ENCODE measurements around the gene SCN4A. TPM values are rescaled to one million over a fixed set of nuclear protein-coding genes. Genes with fewer than 3 reads are reported as not detected.

Gene SCN4A
- total and polyA plus RNA-seq, 2 of the 13 experiments (the other 11 are each of a cell fraction or from before 2014, with no cell fraction given), result 0.02 to 0.03 TPM

DNA sequence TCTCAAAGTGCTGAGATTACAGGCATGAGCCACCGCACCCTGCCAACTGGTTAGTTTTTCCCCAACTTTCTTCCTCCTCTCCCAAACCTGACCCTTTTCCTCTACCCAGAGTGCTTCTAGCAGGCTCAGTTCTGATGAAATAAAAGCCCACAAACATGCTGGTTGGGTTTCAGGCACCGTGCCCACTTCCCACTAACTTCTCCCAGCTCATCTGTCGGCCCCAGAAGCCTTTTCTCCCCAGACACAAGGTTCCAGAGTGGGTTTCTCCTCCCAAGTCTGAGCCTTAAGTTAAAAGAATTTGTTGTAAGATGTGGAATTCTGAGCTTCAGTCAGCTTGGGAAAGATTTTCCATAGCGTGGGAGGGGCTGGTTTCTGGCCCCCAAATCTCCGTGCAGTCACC lies 11.5 kb upstream of the SCN4A start:
- ATAC-seq (no peak), FAIRE-seq (no peak), DNase-seq (ENCODE audit: low spot score) (no peak)
- 22% methylated on average over 5 of the region's 5 CpGs for WGBS (ENCODE audit: low lambda C conversion rate)
- Histone ChIP-seq H3K9ac (ENCODE audit: insufficient read depth, low read depth, low read length) (no peak overlapping the region), H4K20me1 (ENCODE audit: insufficient read depth, low read length) (no peaks in the 10 kb centered on the region), H3K4me3 (replicated peaks in 1 of 3; ENCODE audit: insufficient read depth in 1 of 3, low read depth in 2 of 3, low read length in 3 of 3) (no peak overlapping the region), H3K27ac (ENCODE audit: extremely low read length, insufficient read depth, low read length) (no peak overlapping the region), H3K36me3 (replicated peaks in 1 of 2; ENCODE audit: control insufficient read depth in 1 of 2, insufficient read depth in 2 of 2, low read length in 2 of 2) (no peaks in the 10 kb centered on the region), H3K79me2 (ENCODE audit: insufficient read depth, low read length) (no peaks in the 10 kb centered on the region), H3K4me1 (ENCODE audit: insufficient read depth, low read length) (peaks cover 43% of the 10 kb centered on the region), H3K9me3 (ENCODE audit: low read length) (peaks cover 8% of the 10 kb centered on the region), H3K4me2 (ENCODE audit: low read depth, low read length) (no peak overlapping the region), H3K27me3 (ENCODE audit: control insufficient read depth in 1 of 2, insufficient read depth in 2 of 2, low read length in 2 of 2) (peaks cover 13 to 44% of the 10 kb centered on the region in 2 experiments; a peak in 4 of 5 replicates), H2AFZ (ENCODE audit: low read length) (no peak overlapping the region)
- POLR2A ChIA-PET, result no interaction called here
- TF ChIP-seq EEA1 (CRISPR knock-in tag; IDR thresholded peaks at IDR 0.05; ENCODE audit: borderline replicate concordance), result no peak
- no peak for TF ChIP-seq MEIS2 (CRISPR knock-in tag; IDR thresholded peaks at IDR 0.05)
- TF ChIP-seq ZBTB38 (CRISPR knock-in tag; IDR thresholded peaks at IDR 0.05), result no peak
- no peak for TF ChIP-seq EED (CRISPR knock-in tag; IDR thresholded peaks at IDR 0.05)
- TF ChIP-seq RNF2 (conservative IDR thresholded peaks at IDR 0.05; ENCODE audit: low read depth), result no peak
- TF ChIP-seq ZNF720 (CRISPR knock-in tag; IDR thresholded peaks at IDR 0.05), result no peak
- no peak for TF ChIP-seq SMYD3 (CRISPR knock-in tag; IDR thresholded peaks at IDR 0.05)
- TF ChIP-seq MEIS1 (CRISPR knock-in tag; IDR thresholded peaks at IDR 0.05; ENCODE audit: borderline replicate concordance), result no peak
- TF ChIP-seq, protein P1, sequence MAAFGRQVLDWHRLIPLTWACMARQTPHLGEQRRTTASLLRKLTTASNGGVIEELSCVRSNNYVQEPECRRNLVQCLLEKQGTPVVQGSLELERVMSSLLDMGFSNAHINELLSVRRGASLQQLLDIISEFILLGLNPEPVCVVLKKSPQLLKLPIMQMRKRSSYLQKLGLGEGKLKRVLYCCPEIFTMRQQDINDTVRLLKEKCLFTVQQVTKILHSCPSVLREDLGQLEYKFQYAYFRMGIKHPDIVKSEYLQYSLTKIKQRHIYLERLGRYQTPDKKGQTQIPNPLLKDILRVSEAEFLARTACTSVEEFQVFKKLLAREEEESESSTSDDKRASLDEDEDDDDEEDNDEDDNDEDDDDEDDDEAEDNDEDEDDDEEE (CRISPR knock-in tag; IDR thresholded peaks at IDR 0.05), result no peak
- TF ChIP-seq, protein P2, sequence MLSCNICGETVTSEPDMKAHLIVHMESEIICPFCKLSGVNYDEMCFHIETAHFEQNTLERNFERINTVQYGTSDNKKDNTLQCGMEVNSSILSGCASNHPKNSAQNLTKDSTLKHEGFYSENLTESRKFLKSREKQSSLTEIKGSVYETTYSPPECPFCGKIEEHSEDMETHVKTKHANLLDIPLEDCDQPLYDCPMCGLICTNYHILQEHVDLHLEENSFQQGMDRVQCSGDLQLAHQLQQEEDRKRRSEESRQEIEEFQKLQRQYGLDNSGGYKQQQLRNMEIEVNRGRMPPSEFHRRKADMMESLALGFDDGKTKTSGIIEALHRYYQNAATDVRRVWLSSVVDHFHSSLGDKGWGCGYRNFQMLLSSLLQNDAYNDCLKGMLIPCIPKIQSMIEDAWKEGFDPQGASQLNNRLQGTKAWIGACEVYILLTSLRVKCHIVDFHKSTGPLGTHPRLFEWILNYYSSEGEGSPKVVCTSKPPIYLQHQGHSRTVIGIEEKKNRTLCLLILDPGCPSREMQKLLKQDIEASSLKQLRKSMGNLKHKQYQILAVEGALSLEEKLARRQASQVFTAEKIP (CRISPR knock-in tag; IDR thresholded peaks at IDR 0.05; ENCODE audit: borderline replicate concordance), result no peak
- TF ChIP-seq TAF15 (IDR thresholded peaks at IDR 0.05; ENCODE audit: low read depth, low read length, poor library complexity, severe bottlenecking), result no peak
- TF ChIP-seq, protein P3, sequence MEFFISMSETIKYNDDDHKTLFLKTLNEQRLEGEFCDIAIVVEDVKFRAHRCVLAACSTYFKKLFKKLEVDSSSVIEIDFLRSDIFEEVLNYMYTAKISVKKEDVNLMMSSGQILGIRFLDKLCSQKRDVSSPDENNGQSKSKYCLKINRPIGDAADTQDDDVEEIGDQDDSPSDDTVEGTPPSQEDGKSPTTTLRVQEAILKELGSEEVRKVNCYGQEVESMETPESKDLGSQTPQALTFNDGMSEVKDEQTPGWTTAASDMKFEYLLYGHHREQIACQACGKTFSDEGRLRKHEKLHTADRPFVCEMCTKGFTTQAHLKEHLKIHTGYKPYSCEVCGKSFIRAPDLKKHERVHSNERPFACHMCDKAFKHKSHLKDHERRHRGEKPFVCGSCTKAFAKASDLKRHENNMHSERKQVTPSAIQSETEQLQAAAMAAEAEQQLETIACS (CRISPR knock-in tag; IDR thresholded peaks at IDR 0.05), result no peak
- no peak for TF ChIP-seq ZNF136 (CRISPR knock-in tag; IDR thresholded peaks at IDR 0.05; ENCODE audit: low read depth)
- TF ChIP-seq RFXAP (CRISPR knock-in tag; IDR thresholded peaks at IDR 0.05; ENCODE audit: borderline replicate concordance), result no peak
- TF ChIP-seq MTF2 (CRISPR knock-in tag; IDR thresholded peaks at IDR 0.05; ENCODE audit: borderline replicate concordance), result no peak
- no peak for TF ChIP-seq ZNF558 (CRISPR knock-in tag; IDR thresholded peaks at IDR 0.05; ENCODE audit: borderline replicate concordance)
- TF ChIP-seq CREM (IDR thresholded peaks at IDR 0.05), result no peak
- no peak for TF ChIP-seq CREM (CRISPR knock-in tag; IDR thresholded peaks at IDR 0.05)
- TF ChIP-seq ZNF484 (CRISPR knock-in tag; IDR thresholded peaks at IDR 0.05; ENCODE audit: borderline replicate concordance, low read depth), result no peak
- no peak for TF ChIP-seq ZNF101 (CRISPR knock-in tag; IDR thresholded peaks at IDR 0.05; ENCODE audit: borderline replicate concordance, low read depth)
- CTCF ChIA-PET (ENCODE audit: low intra/inter-chr PET ratio, low total read pairs), result interaction anchor here (1.2 kb wide), 1 partner anchor 65 kb away, joined by 5 read pairs; the partner anchor contains the start of gene GH1
- no TSS peak for BruUV-seq (replicated peaks)
- in situ Hi-C loops (cut with HindIII; ENCODE audit: extremely low pct_ligation_motif_present, low pct_unique_long_range_greater_than_20kb), result no loop called here
- intact Hi-C loops (cut with micrococcal nuclease; ENCODE audit: unreplicated experiment), result no loop called here

Data from HepG2 (cell line).